ENCODE results near the gene KANSL1.
"Not testable (repeated sequence)": the region's sequence is repeated elsewhere in the genome, so short reads cannot be mapped to it uniquely, and the experiment has no call there.

The KANSL1 gene

DNA sequence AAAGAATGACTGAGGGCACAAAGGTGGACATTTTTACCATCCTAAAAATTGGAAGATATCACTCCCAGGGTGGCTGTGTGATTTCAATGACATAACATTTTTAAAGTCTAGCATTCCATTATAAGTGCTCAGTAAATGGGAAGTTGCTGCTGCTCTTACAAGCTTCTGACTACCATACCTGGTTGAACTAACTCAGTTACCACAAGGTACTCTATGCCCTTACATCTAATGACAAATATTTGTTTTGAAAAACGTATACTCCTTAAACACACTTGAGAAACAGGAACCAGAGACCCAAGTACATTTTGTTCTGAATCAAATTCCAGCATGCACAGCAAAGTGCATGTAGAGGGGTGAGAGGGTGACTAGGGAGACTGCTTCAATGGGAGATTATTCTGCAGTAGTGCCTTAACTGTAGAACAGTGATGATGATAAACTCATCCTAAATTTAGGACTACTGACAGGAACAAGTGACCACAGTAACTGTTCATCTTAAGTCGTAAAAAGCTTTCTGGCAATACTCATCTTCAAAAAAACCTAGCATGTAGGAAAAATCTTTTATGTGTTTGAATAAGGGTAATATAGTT is 83.5 kb downstream of the KANSL1 start:
- no peak for DNase-seq (ENCODE audit: low read depth)

DNA sequence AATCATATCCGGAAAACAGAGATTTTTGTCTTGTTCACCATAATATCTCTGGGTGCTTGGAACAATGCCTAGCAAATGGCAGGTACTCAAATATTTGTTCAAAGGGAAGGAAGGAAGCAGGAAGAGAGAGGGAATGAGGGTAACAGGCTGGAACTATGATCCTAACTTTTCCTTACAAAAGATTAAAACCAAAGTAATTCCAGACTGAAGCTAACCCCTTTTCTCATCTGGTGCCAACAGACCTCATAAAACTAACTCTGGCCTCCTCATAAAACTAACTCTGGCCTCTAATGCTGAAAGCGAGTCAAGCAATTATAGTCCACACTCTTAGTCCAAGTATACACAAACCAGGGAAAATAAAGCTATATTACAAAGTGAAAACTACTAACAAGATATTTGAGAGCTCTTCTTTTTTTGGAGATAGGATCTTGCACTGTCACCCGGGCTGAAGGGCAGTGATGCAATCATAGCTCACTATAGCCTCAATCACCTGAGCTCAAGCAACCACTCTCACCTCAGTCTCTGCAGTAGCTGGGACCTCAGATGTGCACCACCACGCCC is 84.6 kb downstream of the KANSL1 start:
- no peak for DNase-seq (ENCODE audit: low read depth)

DNA sequence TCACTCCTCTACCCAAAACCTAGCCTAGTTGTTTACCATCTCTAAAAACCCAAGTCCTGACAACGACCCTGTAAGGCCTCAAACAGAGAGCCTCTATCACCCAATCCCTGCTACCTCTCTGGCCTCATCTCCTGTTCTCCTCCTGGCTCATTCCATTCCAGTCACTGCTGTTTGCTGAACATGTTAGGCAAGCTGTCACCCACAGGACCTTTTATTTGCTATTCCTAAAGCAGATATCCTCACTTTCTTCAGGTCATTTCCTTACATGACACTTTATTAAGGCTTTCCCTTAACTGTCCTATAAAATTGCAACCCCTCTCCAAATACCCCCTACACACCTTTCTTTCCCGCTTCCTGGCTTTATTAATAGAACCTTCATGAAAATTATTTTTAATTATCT is 85.1 kb downstream of the KANSL1 start:
- no peak for DNase-seq (ENCODE audit: low read depth)

DNA sequence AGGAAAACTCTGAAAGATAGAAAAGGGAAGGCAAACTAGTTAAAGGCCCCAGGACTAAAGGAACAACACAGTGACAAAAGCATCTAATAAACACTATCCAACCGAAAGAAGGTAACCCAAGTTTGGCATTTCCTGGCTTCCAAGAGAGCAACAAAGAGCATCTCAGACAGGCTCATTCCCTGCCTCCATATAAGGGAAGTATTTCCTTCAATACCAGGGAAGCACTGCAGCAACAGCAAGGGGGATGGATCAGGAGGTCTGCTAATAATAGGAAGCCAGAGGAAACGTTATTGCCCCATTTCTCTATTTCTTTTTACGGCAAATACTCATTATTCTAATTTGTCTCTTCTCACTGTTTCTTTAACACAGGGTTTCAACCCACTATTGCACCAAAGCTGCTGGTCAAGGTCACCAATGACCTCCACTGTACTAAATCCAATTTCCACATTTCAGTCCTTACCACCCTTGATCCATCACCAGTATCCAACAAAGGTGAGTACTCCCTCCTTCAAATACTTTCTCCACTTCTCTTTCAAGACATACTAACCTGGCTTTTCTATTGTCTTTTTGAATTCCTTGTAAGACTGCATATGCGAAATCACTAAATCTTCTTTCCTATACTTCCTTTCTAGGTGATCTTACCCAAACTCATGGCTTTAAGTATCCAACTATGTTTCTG is 86.1 kb downstream of the KANSL1 start:
- DNase-seq (ENCODE audit: low read depth), result no peak

DNA sequence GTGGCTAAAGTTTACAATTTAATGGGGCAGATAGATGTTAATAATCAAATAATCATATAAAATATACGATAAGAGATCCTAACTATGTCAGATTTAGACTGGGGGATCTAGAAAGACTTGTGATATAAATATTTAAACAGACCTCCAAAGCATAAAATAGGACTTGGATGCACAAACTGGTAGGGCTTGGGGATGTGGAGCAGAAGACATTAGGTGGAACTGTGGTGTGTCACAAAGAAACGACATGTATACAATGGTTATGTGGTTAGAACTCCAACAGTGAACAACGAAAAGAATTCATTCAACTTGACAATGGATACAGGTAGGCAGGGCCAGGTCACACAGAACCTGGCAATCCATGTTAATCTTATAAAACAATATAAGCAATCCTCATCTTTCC is 90.4 kb downstream of the KANSL1 start:
- not testable (repeated sequence) for DNase-seq (ENCODE audit: low read depth)

DNA sequence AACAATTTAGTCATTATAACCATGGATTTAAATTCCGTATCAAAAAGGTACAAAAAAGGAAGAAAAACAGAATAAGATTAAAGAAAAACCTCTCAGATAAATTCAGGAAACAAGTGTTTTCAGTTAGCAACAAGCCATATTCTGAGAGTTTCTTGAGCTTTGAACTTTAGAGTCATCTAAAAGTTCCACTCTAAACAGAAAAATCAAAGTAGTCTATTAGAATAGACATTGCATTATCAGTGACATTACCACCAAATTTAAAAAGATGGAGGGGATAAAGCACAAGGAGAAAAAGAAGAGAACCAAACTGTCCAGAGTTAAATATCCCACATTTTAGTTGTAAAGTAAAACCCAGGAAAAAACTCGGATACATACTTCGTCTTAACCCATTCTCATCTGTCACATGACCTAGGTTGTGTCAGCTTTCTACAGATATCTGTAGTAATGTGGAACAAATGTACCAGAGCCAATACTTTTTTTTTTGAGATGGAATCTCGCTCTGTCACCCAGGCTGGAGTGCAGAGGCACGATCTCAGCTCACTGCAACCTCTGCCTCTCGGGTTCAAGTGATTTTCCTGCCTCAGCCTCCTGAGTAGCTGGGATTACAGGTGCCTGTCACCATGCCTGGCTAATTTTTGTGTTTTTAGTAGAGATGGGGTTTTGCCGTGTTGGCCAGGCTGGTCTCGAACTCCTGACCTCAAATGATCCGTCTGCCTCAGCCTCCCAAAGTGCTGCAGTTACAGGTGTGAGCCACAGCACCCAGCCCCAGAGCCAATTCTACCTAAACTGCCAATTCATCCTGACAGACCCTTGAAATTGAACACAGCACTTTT is 91.2 kb downstream of the KANSL1 start:
- DNase-seq (ENCODE audit: low read depth), result not testable (repeated sequence)

DNA sequence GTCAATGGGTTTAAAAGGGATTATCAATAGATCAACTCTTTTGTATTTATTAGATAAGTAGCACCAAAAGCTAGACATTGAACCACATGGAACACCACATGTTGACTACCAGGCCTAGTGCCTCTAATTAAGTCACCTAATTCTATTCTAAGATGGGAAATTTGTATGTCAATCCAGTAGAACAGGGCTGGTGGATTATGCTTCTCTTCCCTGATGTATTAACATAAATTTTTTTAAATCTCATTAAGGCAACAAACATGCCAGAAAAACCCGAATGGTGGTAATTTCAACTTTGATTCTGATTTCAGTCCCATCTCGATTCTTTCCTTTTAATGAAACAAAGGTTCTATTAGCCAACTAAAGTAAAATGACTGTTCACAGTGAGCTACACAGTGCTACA is 92.6 kb downstream of the KANSL1 start:
- no peak for DNase-seq (ENCODE audit: low read depth)

DNA sequence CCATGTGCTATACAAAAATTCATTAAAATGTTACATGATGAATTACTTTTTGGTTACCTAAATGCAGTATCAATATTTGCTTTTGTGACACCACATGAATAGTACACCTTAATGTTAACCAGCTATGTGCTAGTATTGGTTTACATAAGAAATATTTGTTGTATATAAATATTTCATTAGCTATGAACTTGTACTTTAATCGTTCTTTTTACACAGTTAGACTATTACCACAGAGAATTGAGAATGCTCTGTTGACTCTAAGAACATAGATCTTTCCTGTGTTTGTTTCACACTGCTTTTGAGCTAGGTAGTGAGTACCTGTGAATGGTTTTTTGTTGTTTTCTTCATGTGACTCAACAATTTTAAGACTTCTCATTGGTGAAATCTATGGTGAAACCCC is 93.4 kb downstream of the KANSL1 start:
- DNase-seq (ENCODE audit: low read depth), result no peak

DNA sequence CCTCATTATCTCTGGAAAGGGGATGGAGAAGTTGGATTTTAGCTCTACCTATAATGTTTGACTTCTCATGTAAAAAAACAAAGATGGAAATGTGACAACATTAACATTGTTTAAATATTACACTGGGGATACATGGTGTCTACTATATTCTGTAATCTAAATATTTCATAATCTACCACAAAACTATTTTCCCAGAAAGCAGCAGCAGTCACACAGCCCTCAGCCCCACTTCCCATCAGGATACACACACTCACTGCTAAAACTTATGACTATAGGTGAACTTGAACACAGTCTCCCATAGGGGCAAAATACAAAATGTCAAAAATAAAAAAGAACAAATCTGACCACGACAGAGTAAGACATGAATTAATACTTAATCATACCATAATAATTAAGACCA is 95.7 kb downstream of the KANSL1 start:
- no peak for DNase-seq (ENCODE audit: low read depth)

DNA sequence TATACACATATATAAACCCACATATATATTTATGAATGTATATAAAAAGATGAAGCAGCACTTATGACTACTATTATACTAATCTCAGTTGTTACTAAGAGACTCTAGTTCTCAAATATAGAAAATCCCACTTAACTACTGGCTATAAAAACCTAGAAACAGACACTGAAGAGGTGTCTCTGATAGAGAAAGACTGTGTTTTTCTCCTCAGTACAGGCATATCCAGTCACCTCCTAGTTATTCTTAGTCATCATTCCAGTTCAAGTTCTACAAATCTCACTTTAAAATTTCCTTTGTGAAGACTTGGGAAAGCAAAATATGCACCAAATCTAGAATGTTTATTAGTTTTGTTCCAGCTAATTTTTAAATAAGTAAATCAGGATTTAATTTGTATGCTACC is 100.2 kb downstream of the KANSL1 start:
- no peak for DNase-seq (ENCODE audit: low read depth)

DNA sequence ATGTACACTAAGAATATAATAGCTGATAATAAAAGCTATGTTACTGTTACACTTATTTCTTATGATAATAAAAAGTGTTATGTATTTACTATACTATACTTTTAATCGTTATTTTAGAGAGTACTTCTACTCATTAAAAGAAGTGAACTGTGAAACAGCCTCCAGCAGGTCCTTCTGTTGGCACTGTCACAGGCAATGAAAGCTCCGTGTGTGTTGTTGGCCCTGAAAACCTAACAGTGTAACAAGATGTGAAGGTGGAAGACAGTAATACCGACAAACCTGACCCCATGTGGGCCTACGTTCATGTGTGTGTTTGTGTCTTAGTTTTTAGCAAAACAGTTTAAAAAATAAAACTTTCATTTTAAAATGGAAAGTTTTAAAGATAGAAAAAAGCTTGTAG is 102.4 kb downstream of the KANSL1 start:
- DNase-seq (ENCODE audit: low read depth), result no peak

DNA sequence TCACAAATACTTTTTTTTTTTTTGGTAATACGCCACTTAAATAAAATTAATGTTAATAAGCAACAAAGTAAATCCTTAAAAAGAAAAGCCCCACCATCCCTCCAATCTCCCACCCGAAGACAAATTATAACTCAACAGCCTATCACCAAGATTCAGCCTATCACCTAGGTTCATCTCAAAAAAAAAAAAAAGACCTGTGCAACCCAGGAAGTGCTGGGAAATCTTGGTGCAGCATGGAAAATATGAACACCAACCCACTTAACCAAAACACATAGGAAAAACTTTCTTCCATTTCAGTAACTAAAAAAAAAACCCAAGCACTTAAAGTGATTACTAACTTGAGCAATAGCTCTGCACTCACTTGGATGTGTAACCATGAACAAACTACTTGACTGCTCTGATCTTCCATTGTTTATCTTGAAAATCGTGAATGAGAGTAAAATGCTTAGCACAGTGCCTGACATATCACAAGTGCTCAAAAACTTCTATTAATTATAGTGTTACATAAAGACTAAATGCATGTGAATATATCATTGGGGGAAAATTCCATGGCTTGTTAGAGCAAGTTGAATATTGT is 103.8 kb downstream of the KANSL1 start:
- DNase-seq (ENCODE audit: low read depth), result no peak

DNA sequence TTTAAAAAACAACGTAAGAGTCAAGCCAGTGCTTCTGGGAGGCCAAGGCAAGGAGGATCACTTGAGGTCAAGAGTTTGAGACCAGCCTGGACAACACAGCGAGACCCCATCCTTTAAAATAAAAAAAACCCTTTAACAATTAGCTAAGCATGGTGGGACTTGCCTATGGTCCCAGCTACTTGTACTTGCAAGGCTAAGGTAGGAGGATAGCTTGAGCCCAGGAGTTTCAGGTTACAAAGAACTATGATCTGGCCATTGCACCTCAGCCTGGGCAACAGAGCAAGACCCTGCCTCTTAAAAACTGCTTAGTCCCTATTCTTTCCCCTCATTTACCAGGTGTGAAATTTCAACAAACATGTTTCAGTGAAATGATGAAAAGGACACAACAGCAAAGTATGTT is 104.6 kb downstream of the KANSL1 start:
- DNase-seq (ENCODE audit: low read depth), result no peak

DNA sequence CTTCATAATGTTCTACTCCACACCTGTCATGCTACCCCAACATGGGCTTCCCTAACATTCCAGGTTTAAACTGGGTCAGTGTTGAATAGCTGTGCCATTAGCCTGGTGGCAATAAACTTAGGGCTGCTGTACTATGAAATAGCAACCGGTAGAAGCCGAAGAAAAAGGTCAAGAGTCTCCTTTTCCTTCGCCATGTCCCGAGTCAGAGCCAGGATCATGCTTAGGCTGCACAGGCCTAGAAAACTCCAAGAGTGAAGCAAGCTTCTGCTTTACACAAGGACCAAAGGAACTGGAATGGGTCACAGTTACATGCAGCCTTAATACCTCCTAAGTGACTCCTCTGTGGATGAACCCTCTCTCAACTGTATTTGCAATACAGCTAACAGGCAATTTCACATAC is 105.4 kb downstream of the KANSL1 start:
- not testable (repeated sequence) for DNase-seq (ENCODE audit: low read depth)

DNA sequence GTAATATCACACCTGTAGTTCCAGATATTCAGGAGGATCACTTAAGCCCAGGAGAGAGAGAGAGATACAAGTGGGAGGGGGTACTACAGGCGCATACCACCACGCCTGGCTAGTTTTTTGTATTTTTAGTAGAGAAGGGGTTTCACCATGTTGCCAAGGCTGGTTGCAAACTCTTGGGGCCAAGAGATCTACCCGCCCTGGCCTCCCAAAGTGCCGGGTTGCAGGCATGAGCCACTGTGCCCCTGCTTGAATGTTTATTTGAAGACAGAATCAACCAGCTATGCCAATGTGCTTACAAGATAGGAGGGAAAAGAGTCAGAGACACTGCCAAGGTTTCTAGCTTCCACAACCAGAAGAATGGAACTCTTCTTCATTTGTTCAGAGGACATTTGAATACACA is 106.4 kb downstream of the KANSL1 start:
- DNase-seq (ENCODE audit: low read depth), result no peak

DNA sequence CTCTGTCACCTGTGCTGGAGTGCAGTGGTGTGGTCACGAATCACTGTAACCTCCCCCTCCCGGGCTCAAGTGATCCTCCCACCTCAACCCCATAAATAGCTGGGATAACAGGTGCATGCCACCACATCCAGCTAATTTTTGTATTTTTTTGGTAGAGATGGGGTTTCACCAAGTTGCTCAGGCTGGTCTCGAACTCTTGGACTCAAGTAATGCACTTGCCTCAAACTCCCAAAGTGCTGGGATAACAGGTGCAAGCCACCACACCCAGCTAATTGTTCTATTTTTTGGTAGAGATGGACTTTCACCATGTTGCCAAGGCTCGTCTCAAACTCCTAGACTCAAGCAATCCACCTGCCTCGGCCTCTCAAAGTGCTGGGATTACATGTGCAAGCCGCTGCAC is 107.7 kb downstream of the KANSL1 start:
- DNase-seq (ENCODE audit: low read depth), result no peak

DNA sequence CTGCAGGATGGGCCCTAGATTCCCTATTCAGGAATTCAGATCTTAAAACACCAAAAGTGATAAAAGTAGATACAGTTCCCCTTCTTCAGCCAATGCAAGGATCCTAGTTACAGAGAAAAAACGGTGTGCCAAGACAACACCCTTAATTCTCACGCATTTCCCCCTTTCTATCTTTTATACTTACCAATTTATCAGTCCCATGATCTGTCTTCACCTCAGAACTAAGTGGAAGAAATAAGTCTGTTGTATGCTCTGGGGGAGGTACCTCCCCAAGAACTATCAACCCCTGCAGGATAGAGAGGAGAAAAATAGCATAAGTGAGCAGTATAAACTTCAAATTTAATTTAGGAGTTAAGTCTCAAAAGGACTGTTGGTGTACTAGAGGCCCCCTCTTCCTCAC is 111.0 kb downstream of the KANSL1 start:
- no peak for DNase-seq (ENCODE audit: low read depth)

DNA sequence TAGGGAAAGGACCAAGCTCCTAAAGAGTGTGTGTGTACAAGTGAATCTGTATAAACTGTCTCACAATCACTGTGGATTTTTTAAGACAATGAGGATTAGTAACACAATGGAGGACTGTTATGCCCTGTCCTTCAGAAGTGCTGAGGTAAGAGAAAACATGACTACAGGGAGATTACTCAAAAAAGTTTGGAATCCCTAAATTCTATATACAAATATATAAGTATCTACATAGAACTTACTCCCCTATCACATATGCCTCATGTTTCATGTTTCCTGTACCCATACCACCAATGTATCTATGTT is 112.3 kb downstream of the KANSL1 start:
- DNase-seq (ENCODE audit: low read depth), result no peak

DNA sequence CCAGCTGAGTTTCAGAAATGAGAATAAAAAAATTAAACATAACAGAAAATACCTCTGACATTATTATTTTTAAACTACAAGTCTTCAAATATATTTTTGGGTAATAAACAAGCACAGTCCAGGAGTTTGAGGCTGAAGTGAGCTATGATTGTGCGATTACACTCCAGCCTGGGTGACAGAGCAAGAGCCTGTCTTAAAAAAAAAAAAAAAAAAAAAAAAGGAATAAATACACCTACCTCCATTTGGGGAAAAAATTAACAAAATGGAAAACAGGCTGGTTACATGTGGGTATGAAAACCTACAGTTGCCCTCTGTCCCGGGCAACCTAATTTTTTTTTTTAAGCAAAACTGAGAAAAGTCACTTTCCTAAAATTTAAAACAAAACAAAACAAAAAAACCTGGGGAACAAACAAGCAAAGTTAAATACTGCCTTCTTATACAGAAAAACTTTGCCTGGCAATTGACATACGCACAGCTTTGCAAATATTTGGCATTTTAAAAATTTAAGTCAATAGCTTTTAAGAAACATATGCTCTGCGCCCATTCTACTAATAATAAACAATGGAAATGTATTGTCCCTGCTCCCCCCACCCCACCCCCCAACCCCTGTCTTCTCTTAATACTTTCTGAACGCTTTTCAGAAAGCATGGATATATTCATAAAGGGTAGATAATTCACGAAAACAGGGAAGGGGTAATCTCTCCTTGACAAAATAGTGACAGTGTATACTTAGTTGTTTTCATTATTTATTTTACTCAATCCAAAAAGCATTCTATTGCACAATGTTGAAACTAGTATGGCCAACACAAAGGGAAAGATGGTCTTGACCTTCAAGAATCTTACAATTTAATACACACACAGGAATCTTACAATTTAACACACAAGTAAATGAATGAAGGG is 112.9 kb downstream of the KANSL1 start:
- DNase-seq (ENCODE audit: low read depth), result no peak

DNA sequence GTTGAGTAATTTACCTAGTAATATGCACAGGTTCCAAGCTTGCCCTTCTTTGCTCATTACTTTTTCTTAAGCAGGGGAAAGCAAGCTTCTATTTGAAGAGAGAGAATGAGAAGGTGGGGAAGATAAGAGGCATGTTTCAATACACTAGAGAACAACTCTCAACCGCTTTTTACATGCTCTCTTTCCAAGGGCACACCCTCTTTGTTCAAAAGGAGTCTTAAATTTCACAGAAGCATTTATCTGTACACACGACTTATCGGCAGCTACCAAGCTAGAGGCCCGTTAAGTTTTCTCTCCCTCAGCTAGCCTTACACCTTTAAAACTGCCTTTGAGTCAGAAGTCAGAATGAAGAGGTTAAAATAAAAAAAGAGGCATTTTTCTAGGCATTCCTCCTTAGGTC is 114.6 kb downstream of the KANSL1 start:
- no peak for DNase-seq (ENCODE audit: low read depth)

DNA sequence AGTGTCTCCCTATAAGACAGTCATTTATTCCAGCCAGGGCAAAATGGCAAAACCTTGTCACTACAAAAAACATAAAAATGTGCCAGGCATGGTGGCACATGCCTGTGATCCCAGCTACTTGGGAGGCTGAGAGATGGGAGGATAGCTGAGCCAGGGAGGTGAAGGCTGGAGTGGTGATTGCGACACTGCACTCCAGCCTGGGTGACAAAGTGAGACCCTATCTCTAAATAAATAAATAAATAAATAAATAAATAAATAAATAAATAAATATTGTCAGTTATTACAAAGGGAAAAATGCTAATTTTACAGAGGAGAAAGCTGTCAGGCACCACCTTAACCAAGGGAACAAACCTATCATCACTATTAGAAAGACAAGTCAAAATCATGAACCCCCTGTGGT is 118.7 kb downstream of the KANSL1 start:
- DNase-seq (ENCODE audit: low read depth), result no peak

DNA sequence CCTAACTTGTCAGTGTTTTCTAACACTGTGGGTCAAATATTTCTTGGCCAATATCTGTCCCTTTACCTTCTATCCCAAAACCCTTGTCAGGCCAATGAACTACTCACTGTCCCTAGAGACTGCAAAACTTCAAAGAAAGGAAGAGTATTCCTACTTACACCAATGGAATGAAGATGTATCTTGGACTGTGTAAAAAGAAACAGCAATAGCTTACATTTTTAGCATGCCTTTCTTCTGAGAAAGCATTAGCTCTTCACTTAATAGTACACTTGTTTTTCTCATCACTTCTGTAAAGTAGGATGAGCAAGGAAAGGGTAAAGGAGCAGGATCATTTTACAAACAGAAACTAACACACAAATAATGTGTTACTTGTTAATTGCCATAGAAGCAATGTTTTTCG is 120.2 kb downstream of the KANSL1 start:
- DNase-seq (ENCODE audit: low read depth), result no peak
